C4-2B (cell line): ENCODE results near the gene NPC1.

Source experiments
- CTCF ChIP-seq: fragments of 450-650 bp; conservative IDR thresholded peaks from 2 replicates; pipeline ENCODE4 v1.5.1; 2017; ENCODE audit warnings: mild to moderate bottlenecking
- ZFX ChIP-seq: fragments of 450-650 bp; IDR thresholded peaks from 2 replicates; pipeline ENCODE4 v1.6.1; 2017

GRCh38 chr18:23495723-23496440 lies 90.4 kb downstream of the NPC1 start:
- TF ChIP-seq CTCF (no peak), ZFX (no peak)
